Spleen (tissue), 11 donors: ENCODE data around the gene HS2ST1. TPM values are rescaled to one million over a fixed set of nuclear protein-coding genes. Genes with fewer than 3 reads are reported as not detected.

ENCODE experiments used
- DNase-seq: peaks from one replicate; pipeline ENCODE4 v3.0.0-alpha.2; 2020
- H3K27ac ChIP-seq, 8 donors: fragments of 200-600 bp; sonication (generic) in 7 of 8; 1 replicate in 4 of 8; 2 replicates in 4 of 8; pipeline versions ENCODE4 v1.5.0 to v1.8.0; 2016 to 2021; ENCODE audit warnings: inconsistent platforms in 4 of 8, mild to moderate bottlenecking in 4 of 8, moderate library complexity in 1 of 8
- H3K27me3 ChIP-seq, 7 donors: fragments of 200-600 bp; sonication (generic) in 6 of 7; replicated peaks in 1 of 7; 1 replicate in 4 of 7; 2 replicates in 3 of 7; pipeline versions ENCODE4 v1.5.0 to v1.8.0; 2016 to 2021; ENCODE audit warnings: inconsistent platforms in 3 of 7, mild to moderate bottlenecking in 1 of 7
- H3K36me3 ChIP-seq, 6 donors: fragments of 200-600 bp; sonication (generic) in 5 of 6; 1 replicate in 4 of 6; 2 replicates in 2 of 6; pipeline versions ENCODE4 v1.5.0 to v1.8.0; 2016 to 2021; ENCODE audit warnings: inconsistent platforms in 2 of 6
- H3K4me1 ChIP-seq, 6 donors: fragments of 200-600 bp; sonication (generic) in 5 of 6; 1 replicate in 3 of 6; 2 replicates in 3 of 6; pipeline versions ENCODE4 v1.5.0 to v1.8.0; 2016 to 2021; ENCODE audit warnings: inconsistent platforms in 3 of 6
- H3K4me3 ChIP-seq, 8 donors: fragments of 200-600 bp; sonication (generic) in 7 of 8; 1 replicate in 4 of 8; 2 replicates in 4 of 8; pipeline versions ENCODE4 v1.5.0 to v1.8.0; 2016 to 2021; ENCODE audit warnings: inconsistent platforms in 4 of 8, mild to moderate bottlenecking in 4 of 8, moderate library complexity in 2 of 8
- H3K9me3 ChIP-seq, 8 donors: fragments of 200-600 bp; sonication (generic) in 7 of 8; 1 replicate in 4 of 8; 2 replicates in 4 of 8; pipeline versions ENCODE4 v1.5.0 to v1.8.0; 2016 to 2021; ENCODE audit warnings: inconsistent platforms in 4 of 8
- CTCF ChIP-seq, 11 experiments: fragments of 200-600 bp in 7 of 11; fragments of 450-650 bp in 4 of 11; sonication (generic) in 4 of 11; IDR thresholded peaks in 8 of 11; conservative IDR thresholded peaks in 3 of 11; 1 replicate in 7 of 11; 2 replicates in 4 of 11; pipeline versions ENCODE4 v1.4.0 to v1.8.0; 2016 to 2021; ENCODE audit warnings: antibody characterized with exemption in 11 of 11, inconsistent platforms in 4 of 11, mild to moderate bottlenecking in 1 of 11
- POLR2A ChIP-seq, 3 donors: fragments of 450-650 bp; IDR thresholded peaks; one replicate each; pipeline ENCODE4 v1.5.1; 2017; ENCODE audit warnings: antibody characterized with exemption in 3 of 3, mild to moderate bottlenecking in 1 of 3
- POLR2AphosphoS5 ChIP-seq, 3 donors: sonication (generic); formaldehyde crosslinking; IDR thresholded peaks; one replicate each; pipeline ENCODE4 v1.5.1; 2017; ENCODE audit warnings: antibody characterized with exemption in 3 of 3
- WGBS, 5 donors: extraction: QIAGEN DNeasy Blood & Tissue Kit in 3 of 5; methylation state at CpG; one replicate each; pipeline versions ENCODE4 v1.1.5 to v1.1.7; 2013 to 2018; 5-methylcytosine and 5-hydroxymethylcytosine counted together
- intact Hi-C: fragments of 100-400 bp; cut with DNase I; formaldehyde crosslinking; loops from one replicate; pipeline ENCODE4 v1.15.0; 2023; ENCODE audit warnings: low total_unique reads
- polyA plus RNA-seq, 3 donors: library from polyadenylated mRNA; stranded (reverse); fragments of 200-250 nt; gene quantifications; one replicate each; pipeline ENCODE4 v1.2.1, GENCODE V29; 2013
- total RNA-seq, 7 donors: library from RNA; depleted of rRNA in 3 of 7; stranded (reverse); fragments of >200 nt in 3 of 7; fragmentation: NEBNext Ultra II Directional in 4 of 7; extraction: Animal tissue kit (Norgen Biotek cat#: 25700) in 4 of 7; gene quantifications; one replicate each; pipeline versions ENCODE4 v1.1.0 to v1.2.1, GENCODE V29; 2016 to 2021
- donor health status: healthy with polysubstance abuse.
- donor health status: DM: no; HTN: no; CAD: no; lungs with moderate emphysema.
- donor health status: DM: no; HTN: no; CAD: no.
- donor health status: Bipolar disorder and iron deficiency.
- donor health status: healthy.
- donor health status: DM: no; HTN: no; CAD: no.
- donor health status: DM: yes; HTN: yes; CAD: no.

HS2ST1 gene
- total and polyA plus RNA-seq, 10 donors = 4.6 to 32.9 (median 22.3) TPM

- peaks cover 0 to 7% (median 0%) of the 10 kb centered on the region in 6 donors for H3K4me1 ChIP-seq
- H3K27ac ChIP-seq = no peak overlapping the region
- H3K9me3 ChIP-seq = no peaks in the 10 kb centered on the region
- no peaks in the 10 kb centered on the region for H3K27me3 ChIP-seq
- intact Hi-C loops = no loop called here
- H3K4me3 ChIP-seq = no peak overlapping the region
- DNase-seq = no peak
- 95 to 98% (median 97%) methylated on average over 4 of the region's 4 CpGs for WGBS, 5 donors
- TF ChIP-seq POLR2A (IDR thresholded peaks at IDR 0.05) (no peak), POLR2AphosphoS5 (IDR thresholded peaks at IDR 0.05) (no peak), CTCF (IDR thresholded peaks at IDR 0.05 in 8 of 11, conservative IDR thresholded peaks at IDR 0.05 in 3 of 11) (no peak)
- peaks cover 0 to 5% (median 0%) of the 10 kb centered on the region in 6 donors for H3K36me3 ChIP-seq
These were observed 178.9 kb downstream of the HS2ST1 start for GRCh38 chr1:87093286-87093685.

- WGBS, 5 donors = 87 to 93% (median 90%) methylated on average over 2 of the region's 2 CpGs
- intact Hi-C loops = no loop called here
- no peak overlapping the region for H3K4me3 ChIP-seq
These were observed 179.8 kb downstream of the HS2ST1 start for GRCh38 chr1:87094238-87094637.

GRCh38 chr1:87100271-87100670, 185.8 kb downstream of the HS2ST1 start:
- intact Hi-C loops = no loop called here
- no peaks in the 10 kb centered on the region for H3K27me3 ChIP-seq
- H3K27ac ChIP-seq = no peak overlapping the region
- 78 to 100% (median 92%) methylated on average over 1 of the region's 1 CpG for WGBS, 5 donors
- H3K4me3 ChIP-seq = no peak overlapping the region
- no peak for TF ChIP-seq POLR2AphosphoS5 (IDR thresholded peaks at IDR 0.05)
- no peak for TF ChIP-seq CTCF (IDR thresholded peaks at IDR 0.05 in 8 of 11, conservative IDR thresholded peaks at IDR 0.05 in 3 of 11)
- TF ChIP-seq POLR2A (IDR thresholded peaks at IDR 0.05) = no peak
- H3K4me1 ChIP-seq = no peaks in the 10 kb centered on the region
- DNase-seq = no peak
- peaks cover 0 to 54% (median 4%) of the 10 kb centered on the region in 6 donors for H3K36me3 ChIP-seq
- H3K9me3 ChIP-seq = peaks cover 0 to 15% (median 13%) of the 10 kb centered on the region in 8 donors

More at GRCh38 chr1:87094238-87094637, 179.8 kb downstream of the HS2ST1 start:
- H3K9me3 ChIP-seq = no peaks in the 10 kb centered on the region
- H3K4me1 ChIP-seq = peaks cover 0 to 7% (median 0%) of the 10 kb centered on the region in 6 donors
- H3K27ac ChIP-seq = no peak overlapping the region
- TF ChIP-seq CTCF (IDR thresholded peaks at IDR 0.05 in 8 of 11, conservative IDR thresholded peaks at IDR 0.05 in 3 of 11) (no peak), POLR2AphosphoS5 (IDR thresholded peaks at IDR 0.05) (no peak), POLR2A (IDR thresholded peaks at IDR 0.05) (no peak)
- peaks cover 0 to 14% (median 0%) of the 10 kb centered on the region in 6 donors for H3K36me3 ChIP-seq
- no peaks in the 10 kb centered on the region for H3K27me3 ChIP-seq
- DNase-seq = no peak

- intact Hi-C loops = no loop called here
- Histone ChIP-seq H3K36me3 (peaks cover 0 to 50% (median 4%) of the 10 kb centered on the region in 6 donors), H3K4me3 (no peak overlapping the region), H3K27me3 (no peaks in the 10 kb centered on the region), H3K4me1 (no peaks in the 10 kb centered on the region), H3K27ac (no peak overlapping the region), H3K9me3 (peaks cover 0 to 15% (median 13%) of the 10 kb centered on the region in 8 donors)
- TF ChIP-seq POLR2A (IDR thresholded peaks at IDR 0.05) (no peak), CTCF (IDR thresholded peaks at IDR 0.05 in 8 of 11, conservative IDR thresholded peaks at IDR 0.05 in 3 of 11) (no peak), POLR2AphosphoS5 (IDR thresholded peaks at IDR 0.05) (no peak)
- no peak for DNase-seq
These were observed 188.6 kb downstream of the HS2ST1 start for GRCh38 chr1:87103074-87103473.
